Endothelial cell of umbilical vein (primary cell): ENCODE data around the gene GABBR2. TPM values are rescaled to one million over a fixed set of nuclear protein-coding genes. Genes with fewer than 3 reads are reported as not detected.

Source experiments
- BruUV-seq: library from RNA; stranded (reverse); fragments of 400-500 nt; replicated peaks from 2 replicates; lab custom pipeline; 2021; lab: Mats Ljungman, UMichigan
- CTCF ChIA-PET: fragments of 300-600, 350-600 bp; sonication (Branson Sonifier 250); formaldehyde crosslinking; loops from one replicate; lab custom pipeline; 2021; ENCODE audit warnings: antibody characterized with exemption, inconsistent platforms; lab: Charles Lee
- POLR2A ChIA-PET: fragments of 300-600, 350-600 bp; sonication (Branson Sonifier 250); formaldehyde crosslinking; loops from one replicate; lab custom pipeline; 2021; ENCODE audit warnings: antibody characterized with exemption, inconsistent platforms; lab: Charles Lee
- DNase-seq: peaks from one replicate; pipeline ENCODE4 v3.0.0-alpha.2; 2011; ENCODE audit warnings: low read depth, low spot score
- FAIRE-seq: peaks from 2 replicates; lab custom pipeline; 2011; peaks lifted over from hg19 to GRCh38; lab: Jason Lieb, UNC
- H2AFZ ChIP-seq: 2 replicates; pipeline ENCODE4 v1.6.0; 2012; ENCODE audit warnings: low read depth, low read length, control low read depth, inconsistent platforms
- H3K27ac ChIP-seq: 2 replicates; pipeline ENCODE4 v1.5.1; 2011; ENCODE audit warnings: low read depth, mild to moderate bottlenecking, control low read depth, low read length, moderate library complexity; ENCODE audit not compliant: insufficient read depth
- H3K27me3 ChIP-seq, 2 experiments: 2 replicates each; pipeline versions ENCODE4 v1.6.0 to v1.6.1; 2011; ENCODE audit warnings: low read length in 2 of 2, mixed read lengths in 1 of 2; ENCODE audit not compliant: control insufficient read depth in 2 of 2, insufficient read depth in 2 of 2
- H3K36me3 ChIP-seq, 2 experiments: 2 replicates in 1 of 2; 3 replicates in 1 of 2; pipeline ENCODE4 v1.5.1; 2011; ENCODE audit warnings: low read length in 2 of 2, mild to moderate bottlenecking in 1 of 2, moderate library complexity in 1 of 2; ENCODE audit not compliant: control insufficient read depth in 2 of 2, insufficient read depth in 2 of 2; ENCODE audit errors: extremely low read depth in 1 of 2
- H3K4me1 ChIP-seq: 3 replicates; pipeline ENCODE4 v1.5.1; 2011; ENCODE audit warnings: mild to moderate bottlenecking, low read length; ENCODE audit not compliant: control insufficient read depth, insufficient read depth; ENCODE audit errors: extremely low read depth
- H3K4me2 ChIP-seq: 2 replicates; pipeline ENCODE4 v1.6.1; 2011; ENCODE audit warnings: low read length, control low read depth, mixed read lengths; ENCODE audit not compliant: insufficient read depth
- H3K4me3 ChIP-seq, 3 experiments: fragments of 200-600 bp in 1 of 3; sonication (generic), shearing (Covaris generic) in 1 of 3; replicated peaks in 1 of 3; 2 replicates each; pipeline ENCODE4 v1.5.1; 2011 to 2016; ENCODE audit warnings: control low read depth in 3 of 3, low read length in 3 of 3, mild to moderate bottlenecking in 2 of 3, inconsistent platforms in 1 of 3, low read depth in 1 of 3, moderate library complexity in 1 of 3; ENCODE audit not compliant: insufficient read depth in 1 of 3
- H3K79me2 ChIP-seq: 2 replicates; pipeline ENCODE4 v1.6.0; 2012; ENCODE audit warnings: low read length, inconsistent platforms; ENCODE audit not compliant: control insufficient read depth, insufficient read depth
- H3K9ac ChIP-seq: replicated peaks from 2 replicates; pipeline ENCODE3; 2011; ENCODE audit warnings: low read length, control low read depth; ENCODE audit not compliant: insufficient read depth; ENCODE audit errors: extremely low read depth
- H3K9me1 ChIP-seq: replicated peaks from 3 replicates; pipeline ENCODE4 v1.6.0; 2011; ENCODE audit warnings: mild to moderate bottlenecking, low read length; ENCODE audit not compliant: control insufficient read depth, insufficient read depth; ENCODE audit errors: extremely low read depth
- H3K9me3 ChIP-seq: replicated peaks from 2 replicates; pipeline ENCODE4 v1.5.1; 2012; ENCODE audit warnings: low read length, inconsistent platforms; ENCODE audit not compliant: control insufficient read depth, insufficient read depth
- H4K20me1 ChIP-seq: replicated peaks from 2 replicates; pipeline ENCODE3; 2011; ENCODE audit warnings: mild to moderate bottlenecking, low read length; ENCODE audit not compliant: control insufficient read depth, insufficient read depth; ENCODE audit errors: extremely low read depth
- EZH2 ChIP-seq: IDR thresholded peaks from 2 replicates; pipeline ENCODE4 v1.6.1; 2012; ENCODE audit warnings: borderline replicate concordance, low read depth, mild to moderate bottlenecking, moderate library complexity, low read length, inconsistent platforms; ENCODE audit not compliant: severe bottlenecking
- GATA2 ChIP-seq: IDR thresholded peaks from 2 replicates; pipeline ENCODE4 v1.7.0; 2011; ENCODE audit warnings: low read depth, mild to moderate bottlenecking, moderate library complexity, mixed read lengths, low read length; ENCODE audit not compliant: insufficient read length, insufficient read depth
- MYC ChIP-seq: IDR thresholded peaks from one replicate; pipeline ENCODE4 v1.6.1; 2011; ENCODE audit warnings: mild to moderate bottlenecking, low read depth, low read length
- POLR2AphosphoS5 ChIP-seq: IDR thresholded peaks from 2 replicates; pipeline ENCODE4 v1.6.1; 2012; ENCODE audit warnings: low read depth, mild to moderate bottlenecking, control low read depth, low read length, moderate library complexity; ENCODE audit not compliant: insufficient read depth
- dilution Hi-C: fragments of 300-500 bp; cut with MboI; formaldehyde crosslinking; loops from one replicate; pipeline ENCODE4 v1.15.0; 2019; ENCODE audit warnings: low sequenced_read_pairs; ENCODE audit not compliant: extremely low pct_ligation_motif_present
- intact Hi-C: fragments of 100-400 bp; cut with micrococcal nuclease; formaldehyde crosslinking; loops from one replicate; pipeline ENCODE4 v1.10.0; 2022
- polyA plus RNA-seq, 4 experiments: library from polyadenylated mRNA; depleted of rRNA in 3 of 4; stranded (reverse) in 3 of 4; unstranded in 1 of 4; fragments of >200 nt; gene quantifications; 2 replicates each; pipeline versions ENCODE4 v1.2.1 to v1.2.3, GENCODE V29; 2011 to 2012; ENCODE audit warnings: missing spikeins in 1 of 4
- total RNA-seq: library from RNA; stranded (reverse); gene quantifications from 2 replicates; pipeline ENCODE4 v1.2.3, GENCODE V29; 2021
- TF ChIP-seq, protein P1 (sequence below): IDR thresholded peaks from 2 replicates; pipeline ENCODE4 v1.6.1; 2011; ENCODE audit not compliant: insufficient read depth, insufficient read length
- TF ChIP-seq, protein P2 (sequence below), 2 donors: IDR thresholded peaks; 1 replicate in 1 of 2; 2 replicates in 1 of 2; pipeline ENCODE4 v1.5.1; 2011; ENCODE audit warnings: low read length in 2 of 2, mild to moderate bottlenecking in 2 of 2, moderate library complexity in 2 of 2, control low read depth in 1 of 2, inconsistent platforms in 1 of 2, low read depth in 1 of 2; ENCODE audit not compliant: insufficient read depth in 1 of 2; ENCODE audit errors: extremely low read depth in 1 of 2

The GABBR2 gene
- total and polyA plus RNA-seq, 2 donors (not counting 3 experiments of a cell fraction or from before 2014, with no cell fraction given): 1.1 to 9.2 TPM

DNA sequence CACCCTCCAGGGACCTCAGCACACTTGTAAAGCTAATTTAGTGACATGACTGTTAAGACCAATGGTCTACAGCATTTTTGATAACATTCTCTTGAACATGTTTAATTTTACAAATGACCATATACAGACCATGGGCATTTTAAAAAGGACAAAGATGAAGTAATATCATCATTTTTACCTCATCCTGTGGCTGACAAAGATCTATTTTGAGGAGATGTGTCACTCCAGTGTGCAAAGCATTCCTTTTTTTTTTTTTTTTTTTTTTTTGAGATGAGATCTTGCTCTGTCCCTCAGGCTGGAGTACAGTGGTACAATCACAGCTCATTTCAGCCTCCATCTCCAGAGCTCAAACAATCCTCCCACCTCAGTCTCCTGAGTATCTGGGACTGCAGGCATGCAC is 335.1 kb downstream of the GABBR2 start:
- POLR2A ChIA-PET: interaction anchor here (0.6 kb wide), 1 partner anchor 402 kb away, joined by 4 read pairs; no protein-coding TSS in a partner anchor
- intact Hi-C loops (no loop called here), dilution Hi-C loops (no loop called here)
- CTCF ChIA-PET: interaction anchor here (0.6 to 1.2 kb wide), 3 partner anchors 10 to 405 kb away, joined by 3 to 4 read pairs (median 3); no protein-coding TSS in a partner anchor
- H3K27me3 ChIP-seq: no peaks in the 10 kb centered on the region
- H3K27ac ChIP-seq: no peak overlapping the region
- no peaks in the 10 kb centered on the region for H3K9me3 ChIP-seq
- peaks cover 15% of the 10 kb centered on the region for H3K4me1 ChIP-seq
- no peak for FAIRE-seq
- H3K4me3 ChIP-seq: no peak overlapping the region
- no peak overlapping the region for H3K9ac ChIP-seq
- H3K9me1 ChIP-seq: no peaks in the 10 kb centered on the region
- H3K36me3 ChIP-seq: no peaks in the 10 kb centered on the region
- H3K79me2 ChIP-seq: no peaks in the 10 kb centered on the region
- no peak overlapping the region for H3K4me2 ChIP-seq
- TF ChIP-seq MYC (no peak), EZH2 (no peak), POLR2AphosphoS5 (no peak), GATA2 (no peak)
- TF ChIP-seq, protein P1, sequence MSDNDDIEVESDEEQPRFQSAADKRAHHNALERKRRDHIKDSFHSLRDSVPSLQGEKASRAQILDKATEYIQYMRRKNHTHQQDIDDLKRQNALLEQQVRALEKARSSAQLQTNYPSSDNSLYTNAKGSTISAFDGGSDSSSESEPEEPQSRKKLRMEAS: no peak
- TF ChIP-seq, protein P2, sequence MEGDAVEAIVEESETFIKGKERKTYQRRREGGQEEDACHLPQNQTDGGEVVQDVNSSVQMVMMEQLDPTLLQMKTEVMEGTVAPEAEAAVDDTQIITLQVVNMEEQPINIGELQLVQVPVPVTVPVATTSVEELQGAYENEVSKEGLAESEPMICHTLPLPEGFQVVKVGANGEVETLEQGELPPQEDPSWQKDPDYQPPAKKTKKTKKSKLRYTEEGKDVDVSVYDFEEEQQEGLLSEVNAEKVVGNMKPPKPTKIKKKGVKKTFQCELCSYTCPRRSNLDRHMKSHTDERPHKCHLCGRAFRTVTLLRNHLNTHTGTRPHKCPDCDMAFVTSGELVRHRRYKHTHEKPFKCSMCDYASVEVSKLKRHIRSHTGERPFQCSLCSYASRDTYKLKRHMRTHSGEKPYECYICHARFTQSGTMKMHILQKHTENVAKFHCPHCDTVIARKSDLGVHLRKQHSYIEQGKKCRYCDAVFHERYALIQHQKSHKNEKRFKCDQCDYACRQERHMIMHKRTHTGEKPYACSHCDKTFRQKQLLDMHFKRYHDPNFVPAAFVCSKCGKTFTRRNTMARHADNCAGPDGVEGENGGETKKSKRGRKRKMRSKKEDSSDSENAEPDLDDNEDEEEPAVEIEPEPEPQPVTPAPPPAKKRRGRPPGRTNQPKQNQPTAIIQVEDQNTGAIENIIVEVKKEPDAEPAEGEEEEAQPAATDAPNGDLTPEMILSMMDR (IDR thresholded peaks at IDR 0.05; ENCODE audit: extremely low read depth in 1 of 2, insufficient read depth in 1 of 2, low read depth in 1 of 2, low read length in 2 of 2): no peak
- no peaks in the 10 kb centered on the region for H4K20me1 ChIP-seq
- no peak for DNase-seq
- BruUV-seq: no TSS peak
- H2AFZ ChIP-seq: no peak overlapping the region
